KMS-11 (cell line): ENCODE measurements around the gene KBTBD3.

ENCODE experiments used
- H2AFZ ChIP-seq: fragments of 200-600 bp; sonication (generic); 2 replicates; pipeline ENCODE4 v1.6.1; 2016; ENCODE audit warnings: antibody characterized with exemption, mixed run types, low read depth
- H3K27ac ChIP-seq: fragments of 200-600 bp; sonication (generic); 2 replicates; pipeline ENCODE4 v1.6.1; 2016; ENCODE audit warnings: mild to moderate bottlenecking, mixed run types
- H3K27me3 ChIP-seq: fragments of 200-600 bp; sonication (generic); 2 replicates; pipeline ENCODE4 v1.6.1; 2017; ENCODE audit warnings: mild to moderate bottlenecking, low read depth, mixed run types, moderate library complexity; ENCODE audit not compliant: insufficient read depth
- H3K36me3 ChIP-seq: fragments of 200-600 bp; sonication (generic); 2 replicates; pipeline ENCODE4 v1.6.1; 2017; ENCODE audit warnings: mild to moderate bottlenecking, mixed run types; ENCODE audit not compliant: insufficient read depth
- H3K4me1 ChIP-seq: fragments of 200-600 bp; sonication (generic); 2 replicates; pipeline ENCODE4 v1.6.1; 2016; ENCODE audit warnings: mild to moderate bottlenecking, low read depth, mixed run types; ENCODE audit not compliant: poor library complexity, severe bottlenecking
- H3K4me2 ChIP-seq: fragments of 200-600 bp; sonication (generic); 2 replicates; pipeline ENCODE4 v1.7.0; 2016; ENCODE audit warnings: mild to moderate bottlenecking, mixed run types
- H3K4me3 ChIP-seq: fragments of 200-600 bp; sonication (generic); IDR thresholded peaks from 2 replicates; pipeline ENCODE4 v1.6.1; 2017; ENCODE audit warnings: low read depth, low read length, mixed read lengths; ENCODE audit not compliant: insufficient read depth
- H3K79me2 ChIP-seq: fragments of 200-600 bp; sonication (generic); 2 replicates; pipeline ENCODE4 v1.6.1; 2016; ENCODE audit warnings: low read depth, mixed run types; ENCODE audit not compliant: insufficient read depth
- H3K9ac ChIP-seq: fragments of 200-600 bp; sonication (generic); 2 replicates; pipeline ENCODE4 v1.6.1; 2016; ENCODE audit warnings: mild to moderate bottlenecking, mixed run types
- H4K20me1 ChIP-seq: fragments of 200-600 bp; sonication (generic); 2 replicates; pipeline ENCODE4 v1.6.1; 2016; ENCODE audit warnings: mild to moderate bottlenecking, mixed run types; ENCODE audit not compliant: insufficient read depth
- CTCF ChIP-seq: fragments of 200-600 bp; sonication (generic); conservative IDR thresholded peaks from 2 replicates; pipeline ENCODE4 v1.6.1; 2017; ENCODE audit warnings: low read depth, mild to moderate bottlenecking, antibody characterized with exemption, low read length, moderate library complexity, mixed read lengths

Gene KBTBD3

GRCh38 chr11:106031202-106031810 is 45.8 kb downstream of the KBTBD3 start:
- no peaks in the 10 kb centered on the region for H4K20me1 ChIP-seq
- no peaks in the 10 kb centered on the region for H3K4me1 ChIP-seq
- H3K36me3 ChIP-seq, result no peaks in the 10 kb centered on the region
- no peak overlapping the region for H3K4me3 ChIP-seq
- TF ChIP-seq CTCF, result no peak
- H3K27me3 ChIP-seq, result no peaks in the 10 kb centered on the region
- H3K27ac ChIP-seq, result no peak overlapping the region
- no peak overlapping the region for H2AFZ ChIP-seq
- H3K79me2 ChIP-seq, result no peaks in the 10 kb centered on the region
- no peak overlapping the region for H3K9ac ChIP-seq
- H3K4me2 ChIP-seq, result no peak overlapping the region

- H3K27me3 ChIP-seq, result no peaks in the 10 kb centered on the region
- H3K36me3 ChIP-seq, result no peaks in the 10 kb centered on the region
- no peaks in the 10 kb centered on the region for H3K79me2 ChIP-seq
- no peaks in the 10 kb centered on the region for H3K4me1 ChIP-seq
- H3K27ac ChIP-seq, result no peak overlapping the region
- no peaks in the 10 kb centered on the region for H4K20me1 ChIP-seq
- H3K4me3 ChIP-seq, result no peak overlapping the region
- TF ChIP-seq CTCF, result no peak
- H2AFZ ChIP-seq, result no peak overlapping the region
- H3K4me2 ChIP-seq, result no peak overlapping the region
- no peak overlapping the region for H3K9ac ChIP-seq
Observed at GRCh38 chr11:106030609-106031008, 46.5 kb downstream of the KBTBD3 start.

GRCh38 chr11:106022795-106023275 is 54.3 kb downstream of the KBTBD3 start:
- no peak for TF ChIP-seq CTCF

GRCh38 chr11:106021967-106022794 is 55.0 kb downstream of the KBTBD3 start, which contains the start of gene MSANTD4:
Gene MSANTD4 (minus strand): TSS chr11:106022240. CDS start chr11:106010917, 11,323 bp downstream.
- H3K4me3 ChIP-seq, result no peak within 1 kb of the TSS
- peak within 1 kb of the TSS; percentile 55 for H3K4me2 ChIP-seq
- peak within 1 kb of the TSS; percentile 78 for H2AFZ ChIP-seq
- no peaks in the 10 kb centered on the region for H3K27me3 ChIP-seq
- peaks cover 10% of the 10 kb centered on the region for H3K4me1 ChIP-seq
- TF ChIP-seq CTCF, result no peak
- no peaks in the 10 kb centered on the region for H3K36me3 ChIP-seq
- no peak within 1 kb of the TSS for H3K27ac ChIP-seq
- H3K79me2 ChIP-seq, result 0 out of 2 replicates have a peak, but pooled peaks cover 9% of the 10 kb centered on the region
- peak within 1 kb of the TSS; percentile 56; the same call in 1 of the 2 replicates for H3K9ac ChIP-seq
- no peaks in the 10 kb centered on the region for H4K20me1 ChIP-seq

More at GRCh38 chr11:106022795-106023275, 54.3 kb downstream of the KBTBD3 start:
- Histone ChIP-seq H3K4me2 (no peak overlapping the region), H4K20me1 (no peaks in the 10 kb centered on the region), H2AFZ (peak overlapping the region; percentile 73), H3K79me2 (0 out of 2 replicates have a peak, but pooled peaks cover 9% of the 10 kb centered on the region), H3K9ac (no peak overlapping the region), H3K36me3 (no peaks in the 10 kb centered on the region), H3K27ac (no peak overlapping the region), H3K4me1 (peaks cover 10% of the 10 kb centered on the region), H3K27me3 (no peaks in the 10 kb centered on the region), H3K4me3 (no peak overlapping the region)
